H9 (cell line): ENCODE data around the gene PARVB. TPM values are rescaled to one million over a fixed set of nuclear protein-coding genes. Genes with fewer than 3 reads are reported as not detected.

ENCODE experiments used
- DNase-seq: peaks from one replicate; pipeline ENCODE4 v3.0.0-alpha.2; 2017
- H2AFZ ChIP-seq: one replicate; pipeline ENCODE4 v1.6.1; 2013; ENCODE audit warnings: mild to moderate bottlenecking, low read length, control low read depth, moderate library complexity
- H2AK5ac ChIP-seq: 2 replicates; pipeline ENCODE4 v1.6.1; 2013; ENCODE audit warnings: low read length, control low read depth, mixed read lengths; ENCODE audit not compliant: insufficient read length
- H2BK120ac ChIP-seq: one replicate; pipeline ENCODE4 v1.6.1; 2013; ENCODE audit warnings: low read depth, mild to moderate bottlenecking, low read length, control low read depth, inconsistent platforms; ENCODE audit not compliant: poor library complexity, severe bottlenecking
- H2BK12ac ChIP-seq: 2 replicates; pipeline ENCODE4 v1.6.1; 2013; ENCODE audit warnings: low read length, control low read depth, mixed read lengths, low read depth; ENCODE audit not compliant: insufficient read length
- H2BK15ac ChIP-seq: 2 replicates; pipeline ENCODE4 v1.6.1; 2013; ENCODE audit warnings: low read depth, low read length, control low read depth
- H2BK20ac ChIP-seq: one replicate; pipeline ENCODE4 v1.6.1; 2013; ENCODE audit warnings: low read depth, mild to moderate bottlenecking, low read length, control low read depth, inconsistent platforms; ENCODE audit not compliant: poor library complexity, severe bottlenecking
- H2BK5ac ChIP-seq: 2 replicates; pipeline ENCODE4 v1.6.1; 2013; ENCODE audit warnings: low read length, control low read depth, mixed read lengths; ENCODE audit not compliant: insufficient read length
- H3K14ac ChIP-seq: 2 replicates; pipeline ENCODE4 v1.6.1; 2013; ENCODE audit warnings: low read length, control low read depth; ENCODE audit not compliant: insufficient read depth
- H3K18ac ChIP-seq: 2 replicates; pipeline ENCODE4 v1.6.1; 2013; ENCODE audit warnings: low read depth, mild to moderate bottlenecking, mixed read lengths, low read length, control low read depth; ENCODE audit not compliant: insufficient read length
- H3K23ac ChIP-seq: 2 replicates; pipeline ENCODE4 v1.6.1; 2013; ENCODE audit warnings: low read length, control low read depth, mixed read lengths, low read depth; ENCODE audit not compliant: insufficient read length
- H3K23me2 ChIP-seq: 2 replicates; pipeline ENCODE4 v1.6.1; 2013; ENCODE audit warnings: low read depth, mild to moderate bottlenecking, mixed read lengths, low read length, control low read depth; ENCODE audit not compliant: insufficient read length, poor library complexity, severe bottlenecking
- H3K27ac ChIP-seq: 2 replicates; pipeline ENCODE4 v1.5.1; 2013; ENCODE audit warnings: low read length, control low read depth, mixed read lengths, low read depth; ENCODE audit not compliant: insufficient read length
- H3K27me3 ChIP-seq: 2 replicates; pipeline ENCODE4 v1.6.1; 2013; ENCODE audit warnings: low read length, control low read depth, inconsistent platforms; ENCODE audit not compliant: insufficient read depth
- H3K4ac ChIP-seq: 2 replicates; pipeline ENCODE4 v1.6.1; 2013; ENCODE audit warnings: low read depth, mild to moderate bottlenecking, control low read depth, inconsistent platforms, low read length, moderate library complexity
- H3K4me1 ChIP-seq: 2 replicates; pipeline ENCODE4 v1.6.1; 2013; ENCODE audit warnings: low read length, control low read depth, inconsistent platforms; ENCODE audit not compliant: insufficient read depth
- H3K4me2 ChIP-seq: 2 replicates; pipeline ENCODE4 v1.6.1; 2013; ENCODE audit warnings: low read length, control low read depth, mixed read lengths; ENCODE audit not compliant: insufficient read length, insufficient read depth
- H3K56ac ChIP-seq: 2 replicates; pipeline ENCODE4 v1.6.1; 2013; ENCODE audit warnings: low read depth, mild to moderate bottlenecking, mixed read lengths, low read length, control low read depth; ENCODE audit not compliant: insufficient read length
- H3K79me1 ChIP-seq: 2 replicates; pipeline ENCODE4 v1.6.1; 2013; ENCODE audit warnings: low read depth, mild to moderate bottlenecking, moderate library complexity, low read length, control low read depth, inconsistent platforms; ENCODE audit not compliant: insufficient read depth, poor library complexity, severe bottlenecking
- H3K79me2 ChIP-seq: 2 replicates; pipeline ENCODE4 v1.6.1; 2013; ENCODE audit warnings: low read length, control low read depth, inconsistent platforms; ENCODE audit not compliant: insufficient read depth
- H3K9ac ChIP-seq: 2 replicates; pipeline ENCODE4 v1.6.1; 2013; ENCODE audit warnings: low read length, control low read depth, mixed read lengths; ENCODE audit not compliant: insufficient read length; ENCODE audit errors: extremely low read depth
- H3K9me3 ChIP-seq: one replicate; pipeline ENCODE4 v1.6.1; 2013; ENCODE audit warnings: low read depth, low read length, inconsistent platforms; ENCODE audit not compliant: control insufficient read depth
- H3T11ph ChIP-seq: one replicate; pipeline ENCODE4 v1.6.1; 2013; ENCODE audit warnings: mild to moderate bottlenecking, low read length, control low read depth, inconsistent platforms
- H4K20me1 ChIP-seq: one replicate; pipeline ENCODE4 v1.6.1; 2013; ENCODE audit not compliant: control insufficient read depth, insufficient read length, insufficient read depth
- H4K5ac ChIP-seq: 2 replicates; pipeline ENCODE4 v1.6.1; 2013; ENCODE audit warnings: low read depth, mild to moderate bottlenecking, mixed read lengths, low read length, control low read depth; ENCODE audit not compliant: insufficient read length
- H4K8ac ChIP-seq: replicated peaks from 2 replicates; pipeline ENCODE4 v1.6.1; 2013; ENCODE audit warnings: low read length, control low read depth, mixed read lengths, low read depth; ENCODE audit not compliant: insufficient read length
- H4K91ac ChIP-seq: 2 replicates; pipeline ENCODE4 v1.6.1; 2013; ENCODE audit warnings: low read depth, mild to moderate bottlenecking, moderate library complexity, mixed read lengths, low read length, control low read depth; ENCODE audit not compliant: insufficient read length
- H3K27ac Mint-ChIP-seq, 3 experiments: 2 replicates in 2 of 3; 3 replicates in 1 of 3; pipeline ENCODE4 v1.8.0; 2020 to 2021; ENCODE audit warnings: mixed read lengths in 3 of 3, mild to moderate bottlenecking in 1 of 3, moderate library complexity in 1 of 3
- H3K27me3 Mint-ChIP-seq: 2 replicates; pipeline ENCODE4 v1.8.0; 2021; ENCODE audit warnings: low read depth, mild to moderate bottlenecking, moderate library complexity, mixed read lengths
- H3K36me3 Mint-ChIP-seq, 3 experiments: 2 replicates in 2 of 3; 3 replicates in 1 of 3; pipeline ENCODE4 v1.8.0; 2020 to 2021; ENCODE audit warnings: low read depth in 3 of 3, mixed read lengths in 3 of 3; ENCODE audit not compliant: insufficient read depth in 1 of 3
- H3K4me1 Mint-ChIP-seq, 2 experiments: 2 replicates each; pipeline ENCODE4 v1.8.0; 2020; ENCODE audit warnings: mixed read lengths in 2 of 2
- H3K4me3 Mint-ChIP-seq, 2 experiments: 2 replicates in 1 of 2; 3 replicates in 1 of 2; pipeline ENCODE4 v1.8.0; 2020 to 2021; ENCODE audit warnings: mild to moderate bottlenecking in 2 of 2, mixed read lengths in 2 of 2, moderate library complexity in 1 of 2
- H3K9me3 Mint-ChIP-seq, 2 experiments: 2 replicates in 1 of 2; 3 replicates in 1 of 2; pipeline ENCODE4 v1.8.0; 2020; ENCODE audit warnings: mild to moderate bottlenecking in 2 of 2, mixed read lengths in 2 of 2, moderate library complexity in 1 of 2
- WGBS: extraction: QIAGEN DNeasy Blood & Tissue Kit; methylation state at CpG from one replicate; pipeline ENCODE4 v1.1.7; 2013; ENCODE audit warnings: missing lambda C conversion rate, low lambda C conversion rate, mixed read lengths; ENCODE audit not compliant: insufficient read length; ENCODE audit errors: extremely low coverage; 5-methylcytosine and 5-hydroxymethylcytosine counted together
- total RNA-seq: library from RNA; stranded (reverse); gene quantifications from 2 replicates; pipeline ENCODE4 v1.2.1, GENCODE V29; 2021
- TF ChIP-seq, protein P1 (sequence below): fragments of 200-600 bp; sonication (generic); conservative IDR thresholded peaks from 3 replicates; pipeline ENCODE4 v1.8.0; 2021; ENCODE audit warnings: antibody characterized with exemption, mild to moderate bottlenecking

Gene PARVB
- total RNA-seq, 1 experiment from 2014 or later, result 15.6 TPM

DNA sequence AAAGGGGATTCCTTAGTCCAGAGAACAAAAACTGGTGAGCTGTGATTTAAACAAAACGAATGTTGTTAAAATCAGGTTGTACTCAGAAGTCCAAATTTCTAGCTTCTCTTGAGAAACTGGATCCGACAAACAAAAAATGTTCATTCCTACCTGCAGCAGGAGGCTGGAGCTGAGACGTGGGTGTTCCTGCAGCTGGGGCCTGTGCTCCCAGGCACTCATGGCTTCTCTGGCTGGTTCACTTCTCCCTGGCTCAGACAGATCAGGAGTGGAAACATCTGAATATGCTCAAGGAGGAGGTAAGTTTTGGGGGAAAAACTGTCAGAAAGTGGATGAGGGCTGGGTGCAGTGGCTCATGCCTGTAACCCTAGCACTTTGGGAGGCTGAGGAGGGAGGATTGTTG is 24.7 kb upstream of the PARVB start:
- H3K27ac ChIP-seq, result no peak overlapping the region
- Mint-ChIP-seq H3K36me3 (peaks cover 13 to 45% (median 42%) of the 10 kb centered on the region in 3 experiments; a peak in 6 of 7 replicates), H3K27ac (no peak overlapping the region), H3K9me3 (peaks cover 0 to 2% of the 10 kb centered on the region in 2 experiments; a peak in 2 of 5 replicates), H3K27me3 (no peaks in the 10 kb centered on the region), H3K4me1 (peaks cover 4 to 13% of the 10 kb centered on the region in 2 experiments), H3K4me3 (no peak overlapping the region)
- H4K91ac ChIP-seq, result no peak overlapping the region
- no peaks in the 10 kb centered on the region for H3K4me1 ChIP-seq
- H2BK15ac ChIP-seq, result no peak overlapping the region
- TF ChIP-seq, protein P1, sequence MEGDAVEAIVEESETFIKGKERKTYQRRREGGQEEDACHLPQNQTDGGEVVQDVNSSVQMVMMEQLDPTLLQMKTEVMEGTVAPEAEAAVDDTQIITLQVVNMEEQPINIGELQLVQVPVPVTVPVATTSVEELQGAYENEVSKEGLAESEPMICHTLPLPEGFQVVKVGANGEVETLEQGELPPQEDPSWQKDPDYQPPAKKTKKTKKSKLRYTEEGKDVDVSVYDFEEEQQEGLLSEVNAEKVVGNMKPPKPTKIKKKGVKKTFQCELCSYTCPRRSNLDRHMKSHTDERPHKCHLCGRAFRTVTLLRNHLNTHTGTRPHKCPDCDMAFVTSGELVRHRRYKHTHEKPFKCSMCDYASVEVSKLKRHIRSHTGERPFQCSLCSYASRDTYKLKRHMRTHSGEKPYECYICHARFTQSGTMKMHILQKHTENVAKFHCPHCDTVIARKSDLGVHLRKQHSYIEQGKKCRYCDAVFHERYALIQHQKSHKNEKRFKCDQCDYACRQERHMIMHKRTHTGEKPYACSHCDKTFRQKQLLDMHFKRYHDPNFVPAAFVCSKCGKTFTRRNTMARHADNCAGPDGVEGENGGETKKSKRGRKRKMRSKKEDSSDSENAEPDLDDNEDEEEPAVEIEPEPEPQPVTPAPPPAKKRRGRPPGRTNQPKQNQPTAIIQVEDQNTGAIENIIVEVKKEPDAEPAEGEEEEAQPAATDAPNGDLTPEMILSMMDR, result no peak
- H2AFZ ChIP-seq, result no peak overlapping the region
- H2BK5ac ChIP-seq, result no peak overlapping the region
- no peak overlapping the region for H3T11ph ChIP-seq
- no peak overlapping the region for H2BK120ac ChIP-seq
- H3K4me2 ChIP-seq, result no peak overlapping the region
- no peak overlapping the region for H2AK5ac ChIP-seq
- H3K4ac ChIP-seq, result no peak overlapping the region
- no peaks in the 10 kb centered on the region for H3K23me2 ChIP-seq
- H3K56ac ChIP-seq, result no peak overlapping the region
- no peak overlapping the region for H2BK12ac ChIP-seq
- H3K79me1 ChIP-seq, result no peaks in the 10 kb centered on the region
- no peak overlapping the region for H4K8ac ChIP-seq
- no peaks in the 10 kb centered on the region for H3K79me2 ChIP-seq
- no peak for DNase-seq
- H3K9me3 ChIP-seq, result no peaks in the 10 kb centered on the region
- no peak overlapping the region for H2BK20ac ChIP-seq
- peaks cover 4% of the 10 kb centered on the region for H4K20me1 ChIP-seq
- no CpG with 5 or more reads among the region's 3 CpGs for WGBS
- no peak overlapping the region for H4K5ac ChIP-seq
- H3K14ac ChIP-seq, result no peak overlapping the region
- H3K23ac ChIP-seq, result no peak overlapping the region
- no peak overlapping the region for H3K9ac ChIP-seq
- H3K27me3 ChIP-seq, result no peaks in the 10 kb centered on the region
- no peak overlapping the region for H3K18ac ChIP-seq
